DND-41 (cell line): ENCODE data around the gene SLC2A9.

Experiments used
- EZH2 ChIP-seq: IDR thresholded peaks from 3 replicates; pipeline ENCODE4 v1.6.1; 2012; ENCODE audit warnings: borderline replicate concordance, low read depth, mild to moderate bottlenecking, moderate library complexity, low read length, inconsistent platforms; ENCODE audit not compliant: severe bottlenecking
- TF ChIP-seq, protein P1 (sequence below): IDR thresholded peaks from 2 replicates; pipeline ENCODE4 v1.5.1; 2012; ENCODE audit warnings: borderline replicate concordance, low read length, moderate library complexity, mild to moderate bottlenecking; ENCODE audit not compliant: poor library complexity, severe bottlenecking; ENCODE audit errors: extremely low read depth

DNA sequence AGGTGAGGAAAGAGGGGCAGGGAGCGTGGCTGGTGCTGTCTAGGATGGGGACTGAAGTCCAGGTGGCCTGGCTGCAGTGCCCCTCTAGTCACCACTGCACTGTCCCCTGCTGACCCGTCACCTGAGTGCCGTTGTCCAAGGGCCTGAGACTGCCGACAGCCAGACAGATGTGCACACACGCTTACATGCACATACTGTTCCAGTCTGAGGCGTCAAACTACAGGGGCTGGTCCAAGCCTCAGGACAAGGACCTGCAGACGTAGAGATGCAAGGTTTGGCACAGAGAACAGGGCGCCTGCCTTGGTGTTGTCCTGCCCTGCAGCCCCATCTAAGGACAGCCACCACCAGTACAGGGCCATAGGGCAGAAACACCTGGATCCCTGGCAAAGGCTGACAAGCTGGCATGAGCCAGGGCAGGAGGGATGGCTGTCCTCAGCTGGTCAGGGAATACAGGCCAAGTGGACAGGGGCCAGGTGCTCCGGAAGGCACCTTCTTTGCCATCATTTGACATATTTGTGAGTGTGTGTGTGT, 1.7 kb downstream of the SLC2A9 start:
- TF ChIP-seq, protein P1, sequence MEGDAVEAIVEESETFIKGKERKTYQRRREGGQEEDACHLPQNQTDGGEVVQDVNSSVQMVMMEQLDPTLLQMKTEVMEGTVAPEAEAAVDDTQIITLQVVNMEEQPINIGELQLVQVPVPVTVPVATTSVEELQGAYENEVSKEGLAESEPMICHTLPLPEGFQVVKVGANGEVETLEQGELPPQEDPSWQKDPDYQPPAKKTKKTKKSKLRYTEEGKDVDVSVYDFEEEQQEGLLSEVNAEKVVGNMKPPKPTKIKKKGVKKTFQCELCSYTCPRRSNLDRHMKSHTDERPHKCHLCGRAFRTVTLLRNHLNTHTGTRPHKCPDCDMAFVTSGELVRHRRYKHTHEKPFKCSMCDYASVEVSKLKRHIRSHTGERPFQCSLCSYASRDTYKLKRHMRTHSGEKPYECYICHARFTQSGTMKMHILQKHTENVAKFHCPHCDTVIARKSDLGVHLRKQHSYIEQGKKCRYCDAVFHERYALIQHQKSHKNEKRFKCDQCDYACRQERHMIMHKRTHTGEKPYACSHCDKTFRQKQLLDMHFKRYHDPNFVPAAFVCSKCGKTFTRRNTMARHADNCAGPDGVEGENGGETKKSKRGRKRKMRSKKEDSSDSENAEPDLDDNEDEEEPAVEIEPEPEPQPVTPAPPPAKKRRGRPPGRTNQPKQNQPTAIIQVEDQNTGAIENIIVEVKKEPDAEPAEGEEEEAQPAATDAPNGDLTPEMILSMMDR = no peak
- TF ChIP-seq EZH2 = no peak
